ENCODE data around the gene VAMP1.

Gene VAMP1

GRCh38 chr12:6426882-6427671 lies 43.4 kb downstream of the VAMP1 start:
- POLR2A ChIA-PET = interaction anchor here (3.7 kb wide), 1 partner anchor 44 kb away, joined by 17 read pairs; the partner anchor contains the start of gene VAMP1
- CTCF ChIA-PET = interaction anchor here (0.7 kb wide), 1 partner anchor 53 kb away, joined by 3 read pairs; no protein-coding TSS in a partner anchor

GRCh38 chr12:6425590-6426531 lies 44.6 kb downstream of the VAMP1 start:
- no peak for TF ChIP-seq ARNT (IDR thresholded peaks at IDR 0.05)
- TF ChIP-seq ELF4 (IDR thresholded peaks at IDR 0.05) = no peak
- ChIA-PET POLR2A (interaction anchor here (1.1 to 3.7 kb wide), 2 partner anchors 45 to 108 kb away, joined by 3 to 17 read pairs; partner anchors contain the start of gene VAMP1), CTCF (interaction anchor here (1.1 kb wide), 1 partner anchor 39 kb away, joined by 5 read pairs; no protein-coding TSS in a partner anchor)
- no peak for DNase-seq (ENCODE audit: extremely low spot score)

More at GRCh38 chr12:6426882-6427671, 43.4 kb downstream of the VAMP1 start:
- no peak for DNase-seq (ENCODE audit: extremely low spot score)
- TF ChIP-seq SP1 (IDR thresholded peaks at IDR 0.05) = no peak
- no peak for TF ChIP-seq FOXA1 (IDR thresholded peaks at IDR 0.05)
- no peak for TF ChIP-seq HDGF (IDR thresholded peaks at IDR 0.05; ENCODE audit: borderline replicate concordance)

GRCh38 chr12:6424866-6425265 lies 45.6 kb downstream of the VAMP1 start:
- POLR2A ChIA-PET = interaction anchor here (3.7 kb wide), 1 partner anchor 46 kb away, joined by 17 read pairs; the partner anchor contains the start of gene VAMP1
- CTCF ChIA-PET = interaction anchor here (2.1 to 3.6 kb wide), 2 partner anchors 41 to 113 kb away, joined by 9 to 26 read pairs; no protein-coding TSS in a partner anchor
- DNase-seq (ENCODE audit: extremely low spot score) = no peak

GRCh38 chr12:6424008-6424347 lies 46.5 kb downstream of the VAMP1 start:
- POLR2A ChIA-PET = interaction anchor here (0.5 to 3.7 kb wide), 6 partner anchors 41 to 114 kb away, joined by 3 to 17 read pairs (median 4); partner anchors contain the start of gene VAMP1
- no peak for DNase-seq (ENCODE audit: extremely low spot score)
- CTCF ChIA-PET = interaction anchor here (0.6 to 3.6 kb wide), 9 partner anchors 11 to 676 kb away, joined by 3 to 26 read pairs (median 5); partner anchors contain the start of genes MRPL51 and VAMP1
- TF ChIP-seq FOXA1 (IDR thresholded peaks at IDR 0.05) = no peak
- no peak for TF ChIP-seq HDGF (IDR thresholded peaks at IDR 0.05; ENCODE audit: borderline replicate concordance)
- TF ChIP-seq ELF4 (IDR thresholded peaks at IDR 0.05) = no peak
- no peak for TF ChIP-seq L3MBTL2 (conservative IDR thresholded peaks at IDR 0.05)
- no peak for TF ChIP-seq PKNOX1 (IDR thresholded peaks at IDR 0.05)
- no peak for TF ChIP-seq ZNF384 (IDR thresholded peaks at IDR 0.05)
- no peak for TF ChIP-seq NFRKB (IDR thresholded peaks at IDR 0.05)
- no peak for TF ChIP-seq BHLHE40 (IDR thresholded peaks at IDR 0.05; ENCODE audit: borderline replicate concordance)
- TF ChIP-seq CTBP1 (IDR thresholded peaks at IDR 0.05; ENCODE audit: borderline replicate concordance) = no peak

More at GRCh38 chr12:6424866-6425265, 45.6 kb downstream of the VAMP1 start:
- TF ChIP-seq NFRKB (IDR thresholded peaks at IDR 0.05) = no peak
- no peak for TF ChIP-seq TARDBP (IDR thresholded peaks at IDR 0.05)
- TF ChIP-seq LEF1 (IDR thresholded peaks at IDR 0.05; ENCODE audit: borderline replicate concordance) = no peak
- TF ChIP-seq CTBP1 (IDR thresholded peaks at IDR 0.05; ENCODE audit: borderline replicate concordance) = no peak
- TF ChIP-seq ZNF384 (IDR thresholded peaks at IDR 0.05) = no peak
- TF ChIP-seq ELF4 (IDR thresholded peaks at IDR 0.05) = no peak
- TF ChIP-seq SP1 (IDR thresholded peaks at IDR 0.05) = no peak
- TF ChIP-seq FOXK2 (IDR thresholded peaks at IDR 0.05) = no peak
- TF ChIP-seq SUZ12 (IDR thresholded peaks at IDR 0.05) = no peak
- TF ChIP-seq ARNT (IDR thresholded peaks at IDR 0.05) = no peak
- no peak for TF ChIP-seq FOXA1 (IDR thresholded peaks at IDR 0.05)
- TF ChIP-seq L3MBTL2 (conservative IDR thresholded peaks at IDR 0.05) = no peak
- no peak for TF ChIP-seq HDGF (IDR thresholded peaks at IDR 0.05; ENCODE audit: borderline replicate concordance)
- TF ChIP-seq BHLHE40 (IDR thresholded peaks at IDR 0.05; ENCODE audit: borderline replicate concordance) = no peak

- TF ChIP-seq FOXK2 (IDR thresholded peaks at IDR 0.05) (no peak), ELF4 (IDR thresholded peaks at IDR 0.05) (no peak), FOXM1 (IDR thresholded peaks at IDR 0.05; ENCODE audit: borderline replicate concordance) (no peak), ZNF384 (IDR thresholded peaks at IDR 0.05) (no peak), ARNT (IDR thresholded peaks at IDR 0.05) (no peak), HDGF (IDR thresholded peaks at IDR 0.05; ENCODE audit: borderline replicate concordance) (0 out of 2 replicates have a peak, but pooled peaks have one; percentile 57), BHLHE40 (IDR thresholded peaks at IDR 0.05; ENCODE audit: borderline replicate concordance) (no peak), LEF1 (IDR thresholded peaks at IDR 0.05; ENCODE audit: borderline replicate concordance) (no peak), L3MBTL2 (conservative IDR thresholded peaks at IDR 0.05) (peak; percentile 97), TARDBP (IDR thresholded peaks at IDR 0.05) (no peak)
- ChIA-PET CTCF (interaction anchor here (0.6 to 3.6 kb wide), 9 partner anchors 12 to 676 kb away, joined by 3 to 26 read pairs (median 5); partner anchors contain the start of genes MRPL51 and VAMP1), POLR2A (interaction anchor here (0.5 to 3.7 kb wide), 6 partner anchors 42 to 114 kb away, joined by 3 to 17 read pairs (median 4); partner anchors contain the start of gene VAMP1)
- DNase-seq (ENCODE audit: extremely low spot score) = peak; percentile 88
Measured at GRCh38 chr12:6423267-6424007, 47.0 kb downstream of the VAMP1 start.

GRCh38 chr12:6420364-6420763 lies 50.1 kb downstream of the VAMP1 start:
- POLR2A ChIA-PET = no interaction called here
- CTCF ChIA-PET = interaction anchor here (0.7 kb wide), 1 partner anchor 45 kb away, joined by 3 read pairs; no protein-coding TSS in a partner anchor
- TF ChIP-seq SUZ12 (IDR thresholded peaks at IDR 0.05) = no peak
- no peak for TF ChIP-seq PKNOX1 (IDR thresholded peaks at IDR 0.05)
- no peak for TF ChIP-seq FOXA1 (IDR thresholded peaks at IDR 0.05)
- TF ChIP-seq ARNT (IDR thresholded peaks at IDR 0.05) = no peak
- TF ChIP-seq SP1 (IDR thresholded peaks at IDR 0.05) = no peak
- no peak for TF ChIP-seq HDGF (IDR thresholded peaks at IDR 0.05; ENCODE audit: borderline replicate concordance)
- no peak for TF ChIP-seq FOXK2 (IDR thresholded peaks at IDR 0.05)
- no peak for TF ChIP-seq BHLHE40 (IDR thresholded peaks at IDR 0.05; ENCODE audit: borderline replicate concordance)
- no peak for TF ChIP-seq ELF4 (IDR thresholded peaks at IDR 0.05)
- no peak for DNase-seq (ENCODE audit: extremely low spot score)
